ENCODE measurements around the gene POLR2B. TPM values are rescaled to one million over a fixed set of nuclear protein-coding genes. Genes with fewer than 3 reads are reported as not detected.

The POLR2B gene
- total and polyA plus RNA-seq, 2 of the 8 experiments (the other 6 are each of a cell fraction or from before 2014, with no cell fraction given), result 59.3 to 115 TPM

DNA sequence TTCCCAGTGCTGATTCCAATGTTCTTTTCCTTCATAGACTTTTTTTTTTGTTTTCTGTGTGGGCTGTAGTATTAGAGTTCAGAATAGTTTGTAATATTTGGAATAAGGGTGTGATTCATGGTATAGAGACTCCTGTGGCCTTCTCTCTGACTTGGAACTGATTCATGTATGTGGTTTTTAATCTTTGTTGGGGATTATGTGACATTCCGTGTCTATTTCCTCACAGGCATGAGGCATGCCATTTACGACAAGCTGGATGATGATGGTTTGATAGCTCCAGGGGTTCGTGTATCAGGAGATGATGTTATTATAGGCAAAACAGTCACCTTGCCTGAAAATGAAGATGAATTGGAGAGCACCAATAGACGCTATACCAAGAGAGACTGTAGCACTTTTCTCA is 44.4 kb downstream of the POLR2B start:
- no peak overlapping the region for H4K91ac ChIP-seq (replicated peaks; ENCODE audit: insufficient read length, low read length)
- no peak overlapping the region for H3K4me2 ChIP-seq (ENCODE audit: insufficient read depth in 1 of 2, low read depth in 2 of 2, low read length in 2 of 2)
- FAIRE-seq (no peak), DNase-seq (ENCODE audit: low read depth in 1 of 2, low spot score in 2 of 2) (no peak)
- no peak overlapping the region for H3K14ac ChIP-seq (ENCODE audit: insufficient read length)
- no peak overlapping the region for H4K8ac ChIP-seq (ENCODE audit: extremely low read depth, insufficient read depth, low read length)
- no peak overlapping the region for H2AK5ac ChIP-seq (ENCODE audit: low read depth, low read length)
- no peak overlapping the region for H3K4me3 ChIP-seq (ENCODE audit: extremely low read depth in 1 of 4, insufficient read depth in 2 of 4, low read depth in 3 of 4, low read length in 4 of 4)
- no peak overlapping the region for H2BK5ac ChIP-seq (ENCODE audit: low read depth, low read length)
- H3K79me1 ChIP-seq (ENCODE audit: low read depth, low read length), result no peaks in the 10 kb centered on the region; the same call in 1 of the 2 replicates
- no peaks in the 10 kb centered on the region for H3K27me3 ChIP-seq (replicated peaks in 1 of 4; ENCODE audit: control insufficient read depth in 3 of 4, extremely low read depth in 1 of 4, insufficient read depth in 3 of 4, low read length in 3 of 4)
- H3K36me3 ChIP-seq (ENCODE audit: control insufficient read depth in 2 of 4, insufficient read depth in 4 of 4, low read length in 3 of 4), result peaks cover 28 to 82% (median 59%) of the 10 kb centered on the region in 4 experiments
- POLR2A ChIA-PET (ENCODE audit: partially characterized antibody), result no interaction called here
- H2BK20ac ChIP-seq (ENCODE audit: low read length), result no peak overlapping the region
- H2BK15ac ChIP-seq (ENCODE audit: low read length), result no peak overlapping the region
- no peak overlapping the region for H3K4ac ChIP-seq (replicated peaks; ENCODE audit: insufficient read length, low read depth, low read length)
- H3K23me2 ChIP-seq (ENCODE audit: low read depth, low read length), result no peaks in the 10 kb centered on the region
- H3K9ac ChIP-seq (replicated peaks in 1 of 4; ENCODE audit: extremely low read depth in 1 of 4, low read depth in 3 of 4, low read length in 3 of 4), result no peak overlapping the region
- H3K18ac ChIP-seq (ENCODE audit: extremely low read depth, low read length), result no peak overlapping the region
- H3K9me3 ChIP-seq (ENCODE audit: insufficient read depth in 2 of 2, low read depth in 1 of 2, low read length in 1 of 2), result no peaks in the 10 kb centered on the region
- H4K20me1 ChIP-seq (replicated peaks in 1 of 2; ENCODE audit: control insufficient read depth in 1 of 2, insufficient read depth in 2 of 2, low read length in 2 of 2), result peaks cover 0 to 1% of the 10 kb centered on the region in 2 experiments
- H4K5ac ChIP-seq (ENCODE audit: insufficient read length, low read depth, low read length), result no peak overlapping the region
- H3K27ac ChIP-seq (ENCODE audit: low read depth, low read length), result no peak overlapping the region
- no peak overlapping the region for H2AFZ ChIP-seq (ENCODE audit: low read length)
- H3K4me1 ChIP-seq (replicated peaks in 1 of 4; ENCODE audit: control insufficient read depth in 3 of 4, insufficient read depth in 4 of 4, low read length in 3 of 4), result no peaks in the 10 kb centered on the region
- H2BK12ac ChIP-seq (ENCODE audit: low read depth, low read length), result no peak overlapping the region
- CTCF ChIA-PET (ENCODE audit: partially characterized antibody), result no interaction called here
- no peak overlapping the region for H2BK120ac ChIP-seq (replicated peaks; ENCODE audit: low read depth, low read length)
- no peak overlapping the region for H3K56ac ChIP-seq (replicated peaks; ENCODE audit: insufficient read length, low read depth, low read length)
- no peak overlapping the region for H3K23ac ChIP-seq (ENCODE audit: insufficient read length)
- WGBS, 2 experiments (ENCODE audit: extremely low coverage in 1 of 2, insufficient coverage in 1 of 2, insufficient read length in 1 of 2, insufficient replicate concordance in 2 of 2, low coverage in 1 of 2, low lambda C conversion rate in 2 of 2, missing lambda C conversion rate in 1 of 2), result 93% methylated on average over 4 of the region's 4 CpGs; no CpG with 5 or more reads in 1 of the 2 experiments
- no peaks in the 10 kb centered on the region for H3K79me2 ChIP-seq (ENCODE audit: control insufficient read depth in 1 of 2, insufficient read depth in 2 of 2, low read length in 2 of 2)
- TF ChIP-seq, protein P1, sequence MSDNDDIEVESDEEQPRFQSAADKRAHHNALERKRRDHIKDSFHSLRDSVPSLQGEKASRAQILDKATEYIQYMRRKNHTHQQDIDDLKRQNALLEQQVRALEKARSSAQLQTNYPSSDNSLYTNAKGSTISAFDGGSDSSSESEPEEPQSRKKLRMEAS (IDR thresholded peaks at IDR 0.05), result no peak
- TF ChIP-seq, protein P2, sequence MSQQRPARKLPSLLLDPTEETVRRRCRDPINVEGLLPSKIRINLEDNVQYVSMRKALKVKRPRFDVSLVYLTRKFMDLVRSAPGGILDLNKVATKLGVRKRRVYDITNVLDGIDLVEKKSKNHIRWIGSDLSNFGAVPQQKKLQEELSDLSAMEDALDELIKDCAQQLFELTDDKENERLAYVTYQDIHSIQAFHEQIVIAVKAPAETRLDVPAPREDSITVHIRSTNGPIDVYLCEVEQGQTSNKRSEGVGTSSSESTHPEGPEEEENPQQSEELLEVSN (IDR thresholded peaks at IDR 0.05), result no peak
- no peak for TF ChIP-seq FOSL1 (IDR thresholded peaks at IDR 0.05; ENCODE audit: insufficient read depth, low read depth, low read length)
